AG08395 (cell line): Measurements from ENCODE around the gene ASXL2.
"Not testable (repeated sequence)": the region's sequence is repeated elsewhere in the genome, so short reads cannot be mapped to it uniquely, and the experiment has no call there.

ENCODE experiments used
- DNase-seq: peaks from one replicate; pipeline ENCODE4 v3.0.0; 2012; ENCODE audit warnings: mixed read lengths, low spot score

Gene ASXL2

DNA sequence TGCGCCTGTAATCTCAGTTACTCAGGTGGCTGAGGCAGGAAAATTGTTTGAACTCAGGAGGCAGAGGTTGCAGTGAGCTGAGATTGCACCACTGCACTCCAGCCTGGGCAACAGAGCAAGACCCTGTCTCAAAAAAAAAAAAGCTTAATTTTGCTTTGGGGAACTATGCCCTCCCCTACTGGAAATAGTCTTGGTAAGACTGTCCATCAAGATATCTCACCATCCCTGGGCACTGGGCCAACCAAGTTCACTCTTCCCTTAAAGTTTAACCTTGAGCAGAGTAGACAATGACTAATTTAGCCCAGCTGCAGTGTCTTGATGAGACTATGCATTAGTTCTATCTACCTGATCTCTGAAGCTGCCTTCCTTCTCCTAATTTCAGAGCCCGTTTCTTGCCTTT, 44.7 kb downstream of the ASXL2 start:
- DNase-seq = no peak

- DNase-seq = no peak
Measured at GRCh38 chr2:25832897-25833296, 45.4 kb downstream of the ASXL2 start.

GRCh38 chr2:25831746-25832449, 46.4 kb downstream of the ASXL2 start:
- no peak for DNase-seq

GRCh38 chr2:25829828-25830227, 48.5 kb downstream of the ASXL2 start:
- DNase-seq = no peak

GRCh38 chr2:25829377-25829704, 48.9 kb downstream of the ASXL2 start:
- DNase-seq = no peak

DNA sequence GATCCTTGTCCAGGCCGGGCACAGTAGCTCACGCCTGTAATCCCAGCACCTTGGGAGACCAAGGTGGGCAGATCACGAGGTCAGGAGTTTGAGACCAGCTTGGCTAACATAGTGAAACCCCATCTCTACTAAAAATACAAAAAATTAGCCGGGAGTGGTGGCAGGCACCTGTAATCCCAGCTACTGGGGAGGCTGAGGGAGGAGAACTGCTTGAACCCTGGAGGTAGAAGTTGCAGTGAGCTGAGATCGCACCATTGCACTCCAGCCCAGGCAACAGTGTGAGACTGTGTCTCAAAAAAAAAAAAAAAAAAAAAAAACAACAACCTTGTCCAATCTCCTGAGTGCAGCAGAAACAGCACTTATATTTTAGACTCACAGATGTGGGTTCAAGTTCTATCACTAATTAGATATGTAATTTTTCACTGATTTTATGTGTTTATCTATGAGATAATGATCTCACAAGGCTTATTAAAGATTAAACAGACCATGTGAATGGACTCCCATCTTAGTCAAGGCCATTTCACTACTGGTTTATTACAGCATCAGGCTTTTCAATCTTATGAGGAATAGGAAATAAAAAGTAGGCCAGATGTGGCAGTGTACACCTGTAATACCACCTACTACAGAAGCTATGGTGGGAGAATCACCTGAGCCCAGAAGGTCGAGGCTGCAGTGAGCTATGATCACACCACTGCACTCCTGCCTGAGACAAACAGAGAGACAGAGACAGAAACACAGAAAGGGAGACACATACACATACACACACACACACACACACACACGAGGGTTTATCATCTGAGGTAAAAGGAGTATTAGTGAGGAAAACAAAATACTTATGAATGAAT, 49.5 kb downstream of the ASXL2 start:
- not testable (repeated sequence) for DNase-seq

GRCh38 chr2:25825238-25825637, 53.0 kb downstream of the ASXL2 start:
- DNase-seq = no peak

GRCh38 chr2:25824718-25825117, 53.6 kb downstream of the ASXL2 start:
- no peak for DNase-seq

- no peak for DNase-seq
Measured at GRCh38 chr2:25824216-25824615, 54.1 kb downstream of the ASXL2 start.

GRCh38 chr2:25822190-25823117, 55.8 kb downstream of the ASXL2 start:
- DNase-seq = no peak

GRCh38 chr2:25821225-25822056, 56.8 kb downstream of the ASXL2 start:
- no peak for DNase-seq

GRCh38 chr2:25819597-25820039, 58.7 kb downstream of the ASXL2 start:
- no peak for DNase-seq

DNA sequence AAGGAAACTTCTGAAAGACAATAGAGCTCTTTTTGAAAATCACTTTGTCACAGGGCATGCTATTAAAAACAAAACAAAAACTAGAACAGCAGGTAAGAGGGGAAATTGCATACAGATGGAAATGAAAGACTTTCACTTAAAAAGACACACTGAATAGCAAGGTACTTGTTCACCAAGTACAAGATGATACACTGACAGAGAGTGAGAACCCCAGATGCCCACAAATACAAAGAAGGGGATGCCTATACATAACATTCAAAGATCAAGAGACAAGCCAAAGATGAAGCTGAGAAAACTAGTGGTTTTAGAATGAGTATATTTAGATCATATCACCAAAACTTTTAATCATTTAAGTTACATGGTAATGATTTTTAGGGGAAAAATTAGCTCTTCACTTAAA, 60.7 kb downstream of the ASXL2 start:
- no peak for DNase-seq

DNA sequence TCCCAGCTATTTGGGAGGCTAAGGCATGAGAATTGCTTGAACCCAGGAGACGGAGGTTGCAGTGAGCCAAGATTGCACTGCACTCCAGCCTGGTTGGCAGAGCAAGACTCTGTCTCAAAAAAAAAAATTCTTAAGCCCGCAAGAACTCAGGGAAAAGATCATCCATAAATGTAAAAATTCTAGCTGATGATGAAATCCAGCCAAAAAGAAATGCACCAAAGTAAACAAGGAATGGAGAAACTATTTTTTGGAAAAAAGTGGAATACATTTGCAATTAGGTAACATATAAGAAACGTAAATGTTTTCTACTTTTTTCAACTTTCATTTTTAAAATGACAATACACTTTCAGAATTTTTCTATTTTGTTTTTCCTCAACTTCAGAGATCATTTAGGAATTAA, 61.3 kb downstream of the ASXL2 start:
- DNase-seq = no peak

GRCh38 chr2:25816249-25816648, 62.0 kb downstream of the ASXL2 start:
- no peak for DNase-seq

- peak; percentile 8 for DNase-seq
Measured at GRCh38 chr2:25814681-25815080, 63.6 kb downstream of the ASXL2 start.

GRCh38 chr2:25810428-25810827, 67.9 kb downstream of the ASXL2 start:
- no peak for DNase-seq

DNA sequence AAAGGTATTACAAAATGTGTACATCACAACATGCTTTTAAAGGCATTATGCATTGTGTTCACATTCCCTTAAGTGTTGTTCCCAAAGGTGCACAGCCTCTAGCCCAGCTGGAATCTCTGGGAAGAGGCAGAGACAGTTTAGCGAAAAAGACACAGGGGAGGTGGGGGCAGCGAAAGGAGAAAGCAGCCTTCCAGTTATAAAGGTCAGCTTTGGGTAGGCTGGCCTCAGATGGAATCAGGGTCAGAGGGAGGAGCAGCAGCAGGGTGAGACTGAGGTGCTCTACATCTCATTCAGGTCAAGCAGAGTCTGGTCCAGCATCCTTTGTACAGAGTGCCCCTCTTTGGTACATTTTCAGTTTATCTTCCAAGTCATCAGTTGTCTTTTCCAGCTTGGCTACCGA, 68.6 kb downstream of the ASXL2 start:
- DNase-seq = no peak

DNA sequence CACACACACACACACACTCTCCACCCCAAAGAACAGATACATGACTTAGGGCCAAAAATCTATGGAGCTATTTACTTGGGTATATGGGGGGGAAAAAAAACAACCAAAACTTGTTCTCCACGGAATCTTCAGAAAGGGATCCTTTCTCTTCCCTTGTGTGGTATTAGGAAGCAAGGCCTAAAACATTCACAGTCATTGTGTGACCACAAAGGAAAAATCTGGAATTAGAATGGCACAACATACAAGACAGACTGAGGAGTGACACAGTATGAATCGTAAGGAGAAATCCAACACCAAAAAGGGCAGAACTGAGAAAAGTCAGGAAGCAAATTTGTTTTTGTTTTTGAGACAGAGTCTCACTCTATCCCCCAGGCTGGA, 70.3 kb downstream of the ASXL2 start:
- peak; percentile 59 for DNase-seq

GRCh38 chr2:25806941-25807340, 71.3 kb downstream of the ASXL2 start:
- DNase-seq = no peak

- DNase-seq = no peak
Measured at GRCh38 chr2:25805987-25806386, 72.3 kb downstream of the ASXL2 start.

DNA sequence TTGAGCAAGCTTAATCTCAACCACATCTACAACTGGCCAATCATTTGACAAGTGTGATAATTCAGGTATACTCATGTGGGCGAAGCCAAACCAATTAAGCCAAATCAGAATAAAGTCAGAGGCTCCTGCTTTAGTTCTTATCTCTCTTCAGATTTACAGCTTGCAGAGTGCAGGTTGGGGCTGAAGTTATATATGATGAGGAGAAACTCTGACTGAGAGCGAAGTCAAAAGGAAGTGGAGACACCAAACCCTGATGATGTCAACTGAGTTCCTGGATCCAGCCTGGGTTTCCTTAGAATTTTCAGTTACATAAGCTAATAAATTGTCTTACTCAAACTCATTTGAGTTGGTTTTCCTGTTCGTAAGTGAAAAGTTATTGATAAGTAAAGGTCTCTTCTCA, 73.9 kb downstream of the ASXL2 start:
- no peak for DNase-seq
